ENCODE data around the gene ZFP36L2.

ZFP36L2 gene

DNA sequence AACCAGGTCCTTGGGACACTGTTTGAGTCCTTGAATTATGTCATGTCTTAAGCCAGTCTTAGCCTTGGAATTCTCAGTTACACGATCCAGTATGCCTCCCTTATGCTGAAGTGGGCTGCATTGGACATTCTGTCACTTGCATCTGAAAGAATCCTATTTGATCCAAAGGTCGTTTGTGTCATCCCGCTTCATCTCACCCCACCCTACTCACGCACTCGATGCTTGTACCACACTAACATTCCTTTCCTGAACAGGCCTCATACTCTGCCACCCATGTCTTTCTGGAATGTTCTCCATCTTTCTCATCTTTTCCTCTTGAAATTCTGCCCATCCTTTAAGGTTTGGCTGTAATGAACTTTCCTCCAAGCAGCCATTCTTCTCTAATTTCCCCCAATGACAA, 27.9 kb upstream of the ZFP36L2 start:
- intact Hi-C loops (cut with DNase I): no loop called here
- no peak for DNase-seq

DNA sequence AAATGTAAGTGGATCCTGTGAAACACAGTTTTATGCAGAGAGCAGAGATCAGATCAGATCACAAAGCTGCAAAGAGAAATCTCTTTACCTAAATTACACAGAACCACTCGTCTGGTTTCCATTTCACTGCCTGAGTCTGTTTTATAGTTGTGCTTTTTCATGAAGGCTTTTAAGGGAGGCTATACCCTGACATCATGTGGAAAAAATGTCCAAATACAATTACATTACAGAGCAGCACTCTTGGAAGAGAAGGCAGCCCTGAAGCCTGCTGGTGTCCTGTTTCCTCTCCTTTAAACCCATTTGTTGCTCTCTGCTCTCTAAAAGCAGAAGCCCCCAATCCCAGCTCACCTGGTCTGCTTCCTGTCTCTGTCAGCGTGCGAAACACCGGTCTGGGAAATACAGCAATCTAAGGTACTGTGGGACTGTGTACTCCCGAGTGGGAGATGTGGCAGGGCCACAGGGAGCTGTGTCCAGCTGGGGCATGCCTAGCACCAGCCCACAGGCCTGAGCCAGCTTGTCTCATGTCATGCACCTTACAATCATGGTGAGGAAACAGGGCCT, 24.8 kb upstream of the ZFP36L2 start:
- DNase-seq: no peak
- intact Hi-C loops (cut with DNase I): no loop called here

DNA sequence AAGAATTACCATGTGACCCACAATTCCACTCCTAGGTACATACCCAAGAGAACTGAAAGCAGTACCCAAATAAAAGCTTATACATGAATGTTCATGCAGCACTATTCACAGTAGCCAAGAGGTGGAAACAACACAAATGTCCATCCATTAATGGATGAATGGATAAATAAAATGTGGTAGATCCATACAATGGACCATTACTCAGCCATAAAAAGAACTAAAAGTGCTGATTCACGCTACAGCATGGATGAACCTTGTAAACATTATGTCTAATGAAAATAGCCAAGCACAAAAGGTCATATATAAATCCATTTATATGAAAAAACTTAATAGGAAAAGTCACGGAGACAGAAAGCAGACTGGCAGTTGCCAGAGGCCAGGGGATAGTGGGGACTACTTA, 23.6 kb upstream of the ZFP36L2 start:
- intact Hi-C loops (cut with DNase I): no loop called here
- DNase-seq: no peak

DNA sequence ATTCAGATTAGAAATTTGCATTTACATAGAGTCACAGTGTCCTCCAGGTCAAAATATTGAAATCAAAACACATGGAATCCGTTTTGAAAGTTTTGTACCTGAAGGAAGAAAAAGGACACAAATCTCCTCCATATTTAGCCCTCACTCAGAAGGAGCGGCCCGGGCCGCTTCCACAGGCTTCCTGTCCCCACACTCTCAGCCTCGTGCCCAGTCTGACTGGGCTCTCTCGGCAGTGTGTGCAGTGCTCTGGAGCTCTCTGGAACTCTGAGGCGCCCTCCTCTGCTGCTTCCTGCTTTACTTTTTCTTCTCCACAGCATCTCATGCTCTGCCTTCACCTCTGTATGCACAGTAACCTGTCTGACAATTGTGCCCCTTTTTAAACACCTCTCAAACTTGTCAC, 22.2 kb upstream of the ZFP36L2 start:
- intact Hi-C loops (cut with DNase I): no loop called here
- no peak for DNase-seq

DNA sequence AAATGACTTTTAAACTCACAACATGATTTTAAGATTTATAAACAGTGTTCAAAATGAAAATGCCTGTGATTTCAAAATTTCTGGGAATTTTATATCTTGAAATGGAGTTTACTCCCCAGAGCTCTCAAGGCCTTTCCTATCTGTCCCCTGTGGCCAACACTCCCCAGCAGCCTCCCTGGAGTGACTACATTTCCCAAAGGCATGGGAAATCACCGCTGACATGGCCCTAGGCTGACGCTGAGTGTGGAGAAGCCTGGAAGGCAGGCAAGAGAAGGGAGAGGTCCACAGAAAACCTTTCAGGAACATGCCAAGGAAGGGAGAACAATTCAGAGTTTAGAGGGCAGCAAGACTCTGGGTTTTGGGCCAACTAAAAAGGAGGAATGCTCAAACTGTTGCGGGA, 20.2 kb upstream of the ZFP36L2 start:
- intact Hi-C loops (cut with DNase I): no loop called here
- no peak for DNase-seq

DNA sequence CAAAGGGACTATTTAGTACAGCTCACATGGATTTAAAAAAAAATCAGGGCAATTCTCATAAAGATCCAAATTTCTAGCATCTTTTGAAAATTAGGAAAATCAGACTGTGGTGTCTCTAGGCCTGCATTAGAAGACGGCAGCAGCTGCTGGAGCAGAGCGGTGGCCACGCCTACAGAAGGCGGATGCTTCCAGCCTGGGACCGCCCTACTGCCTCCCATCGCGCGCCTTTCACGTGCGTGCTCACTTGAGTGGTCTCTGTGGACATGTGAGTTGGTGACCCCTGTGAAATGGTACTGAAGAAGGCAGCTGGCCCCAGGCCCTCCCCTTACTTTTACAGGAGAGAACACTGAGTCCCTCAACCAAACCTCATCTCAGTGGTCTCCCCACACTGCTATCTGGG, 15.2 kb upstream of the ZFP36L2 start:
- no peak for DNase-seq
- intact Hi-C loops (cut with DNase I): loop anchor here (5.0 kb wide), 1 partner anchor 241 kb away; no protein-coding TSS in a partner anchor

DNA sequence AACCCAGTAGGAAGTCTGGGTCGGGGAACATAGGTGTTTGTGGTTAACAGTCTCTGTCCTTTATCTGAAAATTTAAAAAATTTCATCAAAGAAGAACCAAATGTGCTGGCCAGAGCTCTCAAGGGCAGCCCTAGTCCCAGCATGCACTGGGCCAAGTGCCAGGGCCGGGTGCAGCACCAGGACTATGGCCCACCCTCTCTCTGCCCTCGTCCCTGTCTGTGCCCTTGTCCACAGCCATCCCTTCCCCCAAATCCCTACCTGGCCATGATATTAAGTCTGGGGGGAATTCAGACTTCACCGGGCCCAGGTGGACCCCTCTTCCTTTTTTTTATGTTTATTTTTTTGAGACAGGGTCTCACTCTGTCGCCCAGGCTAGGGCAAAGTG, 14.4 kb upstream of the ZFP36L2 start:
- no peak for DNase-seq
- intact Hi-C loops (cut with DNase I): loop anchor here (5.0 kb wide), 1 partner anchor 242 kb away; no protein-coding TSS in a partner anchor

DNA sequence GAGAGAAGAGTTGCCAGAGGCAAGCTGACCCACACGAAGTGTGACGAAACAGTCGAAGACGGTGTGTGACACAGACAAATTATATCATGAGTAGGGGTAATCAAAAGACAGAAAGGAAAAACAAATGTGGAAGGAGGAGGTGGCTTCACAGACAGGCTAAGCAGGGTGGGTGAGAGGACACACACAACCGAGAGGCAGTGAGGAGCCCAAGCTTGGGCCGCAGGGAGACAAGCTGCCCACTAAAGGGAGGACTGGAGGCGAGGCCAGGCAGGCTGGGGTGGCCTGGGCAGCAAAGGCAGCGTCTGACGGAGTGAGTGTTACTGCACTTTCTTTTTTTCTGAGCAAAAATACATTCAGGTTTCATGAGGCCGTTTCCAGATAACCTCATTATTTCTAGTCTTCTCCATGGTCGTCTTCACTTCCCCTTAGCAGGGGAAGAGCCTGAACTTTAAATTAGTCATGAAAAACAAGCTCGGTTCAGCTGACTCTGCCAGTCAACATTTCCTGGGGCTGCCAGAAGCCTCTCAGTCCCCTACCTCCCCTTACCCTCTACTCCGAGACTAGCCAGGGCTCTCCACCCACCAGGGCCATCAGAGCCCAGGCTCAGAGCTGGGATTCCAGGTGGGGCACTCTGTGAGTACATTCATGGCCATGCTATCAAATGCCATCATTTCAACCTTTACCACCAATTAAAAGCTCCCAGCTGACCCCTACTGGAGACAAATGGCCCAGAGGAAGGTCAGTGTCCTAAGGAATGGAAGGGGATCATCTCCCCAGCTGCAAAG, 13.8 kb upstream of the ZFP36L2 start:
- DNase-seq: no peak
- intact Hi-C loops (cut with DNase I): loop anchor here (5.0 to 10.0 kb wide), 2 partner anchors 242 to 285 kb away; no protein-coding TSS in a partner anchor

DNA sequence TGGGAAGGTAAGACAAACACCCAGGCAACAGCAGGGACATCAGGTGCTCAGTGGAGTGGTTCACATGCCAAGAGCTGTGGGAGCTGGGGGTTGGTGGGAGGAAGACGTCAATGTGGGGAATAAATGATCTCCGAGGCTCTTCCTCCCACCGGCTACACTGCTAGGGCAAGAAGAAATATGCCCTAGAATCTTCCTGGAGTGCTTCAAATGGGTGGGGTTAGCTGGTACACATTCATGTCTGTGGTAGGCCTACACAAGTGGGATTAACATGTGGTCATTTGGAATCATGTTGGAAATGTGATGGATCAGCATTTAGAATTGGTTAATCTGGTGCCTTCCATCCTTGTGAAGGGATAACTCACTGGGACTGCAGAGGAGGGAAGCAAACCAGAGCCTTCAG, 12.4 kb upstream of the ZFP36L2 start:
- DNase-seq: peak in 3 of 42 donors; percentile 19 to 43 (median 37)
- intact Hi-C loops (cut with DNase I): loop anchor here (10.0 kb wide), 1 partner anchor 284 kb away; no protein-coding TSS in a partner anchor

DNA sequence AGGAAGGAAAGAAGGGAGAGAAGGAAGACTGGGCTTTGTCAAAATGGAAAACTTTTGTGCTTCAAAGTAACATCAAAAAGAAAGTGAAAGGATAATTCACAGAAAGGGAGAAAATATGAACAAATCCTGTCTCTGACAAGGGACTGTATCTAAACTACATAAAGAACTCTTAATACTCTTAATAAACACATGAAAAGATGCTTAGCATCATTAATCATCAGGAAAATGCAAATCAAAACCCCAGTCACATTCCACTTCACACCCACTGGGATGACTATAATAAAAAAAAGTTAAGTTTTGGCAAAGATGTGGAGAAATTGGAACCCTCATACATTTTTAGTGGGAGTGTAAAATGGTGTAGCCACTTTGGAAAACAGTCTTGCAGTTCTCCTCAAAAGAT, 11.8 kb upstream of the ZFP36L2 start:
- DNase-seq: no peak
- intact Hi-C loops (cut with DNase I): loop anchor here (10.0 kb wide), 1 partner anchor 283 kb away; no protein-coding TSS in a partner anchor

DNA sequence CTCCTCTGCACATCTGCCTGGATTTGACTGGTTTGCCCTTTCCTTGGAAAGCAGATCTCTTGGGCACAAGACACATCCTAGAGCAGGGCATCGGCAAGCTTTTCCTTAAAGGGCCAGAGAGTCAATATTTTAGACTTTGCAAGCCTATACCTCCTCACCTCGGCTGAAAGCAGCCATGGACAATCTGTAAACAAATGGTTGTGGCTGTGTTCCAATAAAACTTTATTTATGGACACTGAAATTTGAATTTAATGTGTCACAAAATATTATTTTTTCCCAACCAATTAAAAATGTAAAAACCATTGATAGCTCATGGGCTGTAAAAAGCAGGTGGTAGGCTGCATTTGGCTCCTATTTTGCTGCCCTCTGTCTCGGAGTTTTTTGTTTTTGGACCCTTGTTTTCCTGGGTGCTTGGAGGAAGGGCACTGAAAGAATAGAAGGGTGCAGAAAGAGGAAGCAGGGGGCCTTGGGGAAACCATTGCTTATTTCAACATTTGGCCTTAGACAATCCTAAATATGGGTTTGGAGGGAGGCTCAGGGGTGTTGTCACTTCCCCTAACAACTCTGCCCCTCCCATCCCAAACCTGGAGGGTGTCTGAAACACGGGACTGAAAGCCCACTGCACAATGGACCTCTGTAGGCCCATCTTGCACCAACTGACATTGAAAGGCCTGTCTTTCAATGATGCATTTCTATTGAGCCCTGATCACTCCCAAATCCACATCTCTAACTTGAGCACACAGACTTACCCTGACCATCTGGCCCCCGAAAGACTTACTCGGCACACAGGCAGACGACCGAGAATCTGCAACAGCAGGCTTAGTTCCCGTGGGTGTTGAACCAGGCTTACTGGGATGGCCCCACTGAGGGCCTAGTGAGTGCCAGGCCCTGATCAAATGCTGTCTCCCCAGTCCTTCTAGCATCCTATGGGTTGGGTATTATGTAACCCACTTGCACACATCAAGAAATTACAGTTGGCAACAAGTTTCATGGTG, 7.1 kb upstream of the ZFP36L2 start:
- intact Hi-C loops (cut with DNase I): loop anchor here (10.0 kb wide), 1 partner anchor 279 kb away; no protein-coding TSS in a partner anchor
- no peak for DNase-seq

DNA sequence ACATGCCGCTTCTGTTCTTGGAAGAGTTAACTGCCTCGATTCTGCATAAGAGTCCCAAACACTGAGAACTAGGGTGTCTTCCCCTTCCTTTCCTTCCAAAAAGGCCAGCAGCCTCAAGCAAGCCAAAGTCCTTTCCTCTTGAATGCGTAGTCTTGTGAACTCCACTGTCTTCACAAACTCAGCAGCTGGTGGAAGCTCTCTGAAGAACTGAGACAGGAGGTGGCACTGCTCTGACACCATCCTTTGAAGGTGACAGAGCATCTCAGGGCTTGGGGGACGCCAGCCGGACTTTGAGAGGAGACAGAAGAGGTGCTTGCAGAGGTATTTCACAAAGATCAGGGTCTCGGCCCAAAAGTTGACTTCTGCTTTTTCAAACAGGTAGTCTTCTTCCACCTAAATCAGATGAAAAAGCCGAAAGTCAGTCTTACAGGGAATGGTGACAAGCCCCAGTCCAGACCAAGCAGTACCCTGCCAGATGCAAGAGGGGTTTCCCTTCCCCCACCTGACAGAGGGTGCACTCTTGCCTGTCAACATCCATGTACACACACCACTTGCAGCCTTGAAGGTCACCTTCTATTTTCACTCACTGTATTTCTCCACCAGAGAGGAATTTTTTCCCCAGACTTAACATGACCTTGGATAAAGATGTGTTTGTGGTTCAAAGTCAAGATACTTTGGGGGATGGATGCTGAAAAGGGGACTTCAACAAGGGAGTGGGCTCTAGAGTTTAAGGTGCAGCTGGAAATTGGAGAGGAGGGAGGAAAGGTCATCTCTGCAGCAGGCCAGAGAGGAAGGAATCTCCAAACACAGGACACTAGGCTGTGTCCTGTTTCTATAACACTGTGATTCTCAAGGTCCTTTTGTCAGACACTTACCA, 4.8 kb upstream of the ZFP36L2 start:
- DNase-seq: no peak
- intact Hi-C loops (cut with DNase I): loop anchor here (10.0 kb wide), 1 partner anchor 276 kb away; no protein-coding TSS in a partner anchor

DNA sequence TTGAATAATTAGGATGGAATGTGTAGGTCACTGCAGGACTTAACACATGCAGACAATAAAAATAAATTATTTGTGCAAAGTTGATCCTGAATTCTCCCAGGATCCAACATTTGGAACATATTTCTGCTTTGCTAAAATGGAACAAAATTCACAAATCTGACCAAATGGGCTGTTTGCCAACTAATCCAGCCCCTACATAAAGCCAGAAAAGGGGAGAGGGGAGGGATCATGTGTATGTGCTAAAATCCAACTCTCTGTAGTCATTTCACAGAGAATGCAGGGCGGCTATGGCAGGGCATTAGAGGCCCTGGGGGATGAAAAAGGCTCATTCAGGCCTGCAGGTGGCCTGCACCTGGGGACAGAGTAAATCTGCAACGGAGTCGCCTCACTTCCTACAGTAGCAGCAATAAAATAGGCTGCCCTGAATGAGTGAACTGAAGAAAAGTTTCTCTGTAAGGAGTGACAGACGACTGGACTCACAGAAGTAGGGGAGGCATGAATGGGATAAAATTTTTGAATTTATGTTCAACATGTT, 4.0 kb upstream of the ZFP36L2 start:
- intact Hi-C loops (cut with DNase I): loop anchor here (10.0 kb wide), 1 partner anchor 276 kb away; no protein-coding TSS in a partner anchor
- no peak for DNase-seq

DNA sequence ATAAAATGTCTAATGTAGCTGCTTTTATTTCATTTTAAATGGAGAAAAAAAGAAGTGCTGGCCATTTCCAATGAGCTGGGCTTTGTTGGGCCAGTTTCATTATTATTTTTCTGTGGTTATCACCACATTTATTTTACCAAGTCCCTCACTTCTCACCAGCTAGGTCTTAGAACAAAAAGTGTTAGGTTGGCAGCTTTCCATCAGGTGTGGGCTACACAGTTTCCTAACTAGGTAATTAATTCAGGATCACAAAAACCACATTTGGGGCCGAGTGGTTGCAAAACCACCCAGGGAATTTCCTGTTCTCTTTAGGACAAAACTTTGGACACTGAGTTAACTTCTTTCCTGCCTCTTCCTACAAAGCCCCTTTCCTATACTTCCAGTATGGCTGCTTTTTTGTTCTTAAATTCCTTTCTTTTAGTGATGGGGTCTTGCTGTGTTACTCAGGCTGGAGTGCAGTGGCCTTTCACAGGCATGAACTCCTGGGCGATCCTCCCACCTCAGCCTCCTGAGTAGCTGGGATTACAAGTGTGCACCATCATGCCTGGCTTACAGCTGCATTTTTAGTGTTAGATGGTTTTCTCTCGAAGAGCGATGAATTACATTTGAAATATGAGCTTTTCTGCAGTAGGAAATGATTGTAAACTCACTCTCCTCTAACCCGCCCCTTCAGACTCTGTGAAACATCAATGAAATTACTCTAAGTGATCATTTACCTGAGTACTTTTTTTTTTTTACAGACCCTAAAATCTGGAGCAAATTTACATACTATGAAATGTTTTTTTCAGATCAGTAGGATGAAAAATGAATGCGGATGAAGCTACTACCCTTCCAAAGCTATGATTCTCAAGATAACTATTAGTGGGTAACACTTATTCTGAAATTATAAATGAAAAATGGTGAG, 2.6 kb upstream of the ZFP36L2 start:
- intact Hi-C loops (cut with DNase I): loop anchor here (5.0 kb wide), 2 partner anchors 257 to 417 kb away; no protein-coding TSS in a partner anchor
- DNase-seq: no peak

DNA sequence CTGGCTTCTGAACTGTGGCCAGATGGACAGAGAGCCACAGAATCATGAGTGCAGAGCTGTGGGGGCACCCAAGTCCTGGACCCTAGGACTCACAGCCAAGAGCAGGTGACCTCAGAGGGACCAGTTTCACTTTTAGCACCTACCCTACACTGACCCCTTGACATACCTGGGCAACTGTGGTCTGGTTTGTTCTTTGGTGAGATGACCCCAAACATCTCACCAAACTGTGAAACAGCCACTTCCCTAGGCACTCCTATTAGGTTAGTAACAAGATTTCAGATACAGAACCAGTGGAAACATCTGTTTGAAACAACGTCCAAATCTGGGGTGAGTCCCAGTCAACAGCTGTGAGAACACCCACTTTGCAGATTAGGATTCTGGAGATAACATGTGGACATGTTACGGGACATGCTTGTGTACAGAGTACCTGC, 1.9 kb upstream of the ZFP36L2 start:
- intact Hi-C loops (cut with DNase I): loop anchor here (5.0 kb wide), 2 partner anchors 256 to 416 kb away; no protein-coding TSS in a partner anchor
- DNase-seq: no peak

DNA sequence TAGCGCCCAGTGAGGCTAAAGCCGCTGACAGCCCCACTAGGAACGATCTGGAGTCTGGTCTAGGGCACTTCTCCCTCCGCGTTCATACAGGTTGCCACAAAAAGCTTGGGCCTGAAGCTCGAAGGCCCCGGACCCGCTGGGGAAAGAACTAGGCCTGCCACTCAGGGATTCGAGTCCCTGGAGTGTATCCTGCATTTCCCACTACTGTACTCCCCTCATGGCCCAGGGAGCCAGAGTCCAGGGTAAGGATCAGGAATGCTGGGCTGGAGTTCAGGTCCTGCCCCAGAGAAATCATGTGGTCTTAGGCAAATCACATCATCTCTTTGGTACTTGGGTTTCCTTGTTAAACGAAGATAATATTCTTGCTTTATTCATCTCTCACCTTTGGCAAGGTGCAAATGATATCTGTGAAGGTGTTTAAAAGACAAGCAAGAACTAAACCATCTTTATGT, 1.4 kb upstream of the ZFP36L2 start:
- intact Hi-C loops (cut with DNase I): loop anchor here (2.0 to 5.0 kb wide), 4 partner anchors 127 to 416 kb away; no protein-coding TSS in a partner anchor
- DNase-seq: no peak
